Activated effector memory CD4-positive, alpha-beta T cell treated with Interleukin-2 at 50 U/mL for 16 hours (primary cell): ENCODE results near the gene PPP1R12A.
"Not testable (repeated sequence)": the region's sequence is repeated elsewhere in the genome, so short reads cannot be mapped to it uniquely, and the experiment has no call there.

Experiments used
- DNase-seq: peaks from one replicate; pipeline ENCODE4 v3.0.0-alpha.2; 2020

The PPP1R12A gene

GRCh38 chr12:79841248-79841877 lies 93.5 kb downstream of the PPP1R12A start:
- DNase-seq = no peak

- DNase-seq = no peak
Observed at GRCh38 chr12:79838359-79838758, 96.5 kb downstream of the PPP1R12A start.

GRCh38 chr12:79837575-79837974 lies 97.3 kb downstream of the PPP1R12A start:
- no peak for DNase-seq

- no peak for DNase-seq
Observed at GRCh38 chr12:79835377-79835843, 99.5 kb downstream of the PPP1R12A start.

- no peak for DNase-seq
Observed at GRCh38 chr12:79834712-79835376, 100.1 kb downstream of the PPP1R12A start.

GRCh38 chr12:79830440-79830839 lies 104.5 kb downstream of the PPP1R12A start:
- DNase-seq = no peak

GRCh38 chr12:79828924-79829323 lies 106.0 kb downstream of the PPP1R12A start:
- no peak for DNase-seq

- DNase-seq = no peak
Observed at GRCh38 chr12:79827484-79827883, 107.4 kb downstream of the PPP1R12A start.

GRCh38 chr12:79826267-79827128 lies 108.4 kb downstream of the PPP1R12A start:
- DNase-seq = no peak

- no peak for DNase-seq
Observed at GRCh38 chr12:79822475-79822874, 112.4 kb downstream of the PPP1R12A start.

- no peak for DNase-seq
Observed at GRCh38 chr12:79818856-79819255, 116.0 kb downstream of the PPP1R12A start.

- not testable (repeated sequence) for DNase-seq
Observed at GRCh38 chr12:79784366-79785065, 150.4 kb downstream of the PPP1R12A start.

- no peak for DNase-seq
Observed at GRCh38 chr12:79782172-79782900, 152.6 kb downstream of the PPP1R12A start.

- no peak for DNase-seq
Observed at GRCh38 chr12:79778802-79779448, 156.0 kb downstream of the PPP1R12A start.

- DNase-seq = no peak
Observed at GRCh38 chr12:79776111-79776510, 158.8 kb downstream of the PPP1R12A start.

- DNase-seq = no peak
Observed at GRCh38 chr12:79775355-79776027, 159.4 kb downstream of the PPP1R12A start.

GRCh38 chr12:79773896-79774295 lies 161.0 kb downstream of the PPP1R12A start:
- no peak for DNase-seq

- no peak for DNase-seq
Observed at GRCh38 chr12:79769860-79770485, 164.9 kb downstream of the PPP1R12A start.

GRCh38 chr12:79769189-79769859 lies 165.6 kb downstream of the PPP1R12A start:
- no peak for DNase-seq
